ENCODE results near the gene DLX6. TPM values are rescaled to one million over a fixed set of nuclear protein-coding genes. Genes with fewer than 3 reads are reported as not detected.

The DLX6 gene
- total and polyA plus RNA-seq, 3 experiments from 2014 or later: not detected

GRCh38 chr7:97017192-97018125, 12.1 kb downstream of the DLX6 start:
- ChIA-PET POLR2A (no interaction called here), CTCF (interaction anchor here (0.9 kb wide), 1 partner anchor 10 kb away, joined by 3 read pairs; no protein-coding TSS in a partner anchor)
- peaks cover 57% of the 10 kb centered on the region for H3K27me3 ChIP-seq (ENCODE audit: insufficient read depth, low read length, poor library complexity, severe bottlenecking)
- peaks cover 83 to 96% of the 10 kb centered on the region in 2 donors for H3K27me3 Mint-ChIP-seq
- H3K9me3 ChIP-seq (ENCODE audit: low read length): no peaks in the 10 kb centered on the region
- H3K36me3 ChIP-seq (ENCODE audit: insufficient read depth, low read length): no peaks in the 10 kb centered on the region
- no peak overlapping the region for H3K4me3 ChIP-seq (ENCODE audit: low read length)
- H3K4me3 Mint-ChIP-seq: no peak overlapping the region
- H3K27ac Mint-ChIP-seq: no peak overlapping the region
- H3K4me1 Mint-ChIP-seq: peaks cover 12 to 26% (median 15%) of the 10 kb centered on the region in 3 donors
- no peak overlapping the region for H3K27ac ChIP-seq (ENCODE audit: low read depth, low read length)
- H3K9me3 Mint-ChIP-seq: peaks cover 0 to 13% (median 3%) of the 10 kb centered on the region in 5 donors
- H3K4me1 ChIP-seq (ENCODE audit: insufficient read depth, low read length): no peaks in the 10 kb centered on the region
- no peak for DNase-seq
- H3K36me3 Mint-ChIP-seq: peaks cover 0 to 2% (median 0%) of the 10 kb centered on the region in 3 donors

- Histone ChIP-seq H3K4me1 (ENCODE audit: insufficient read depth, low read length) (no peaks in the 10 kb centered on the region), H3K4me3 (ENCODE audit: low read length) (no peak overlapping the region), H3K27me3 (ENCODE audit: insufficient read depth, low read length, poor library complexity, severe bottlenecking) (peaks cover 57% of the 10 kb centered on the region), H3K9me3 (ENCODE audit: low read length) (no peaks in the 10 kb centered on the region), H3K27ac (ENCODE audit: low read depth, low read length) (no peak overlapping the region), H3K36me3 (ENCODE audit: insufficient read depth, low read length) (no peaks in the 10 kb centered on the region)
- Mint-ChIP-seq H3K36me3 (peaks cover 0 to 2% (median 0%) of the 10 kb centered on the region in 3 donors), H3K4me1 (peaks cover 15 to 32% (median 22%) of the 10 kb centered on the region in 3 donors), H3K27ac (no peak overlapping the region), H3K9me3 (peaks cover 0 to 15% (median 3%) of the 10 kb centered on the region in 5 donors), H3K4me3 (no peak overlapping the region), H3K27me3 (peaks cover 83 to 96% of the 10 kb centered on the region in 2 donors)
- ChIA-PET POLR2A (no interaction called here), CTCF (interaction anchor here (0.9 kb wide), 1 partner anchor 9 kb away, joined by 3 read pairs; no protein-coding TSS in a partner anchor)
- DNase-seq: no peak
These were observed 12.8 kb downstream of the DLX6 start for GRCh38 chr7:97018126-97018601.

- Histone ChIP-seq H3K27me3 (ENCODE audit: insufficient read depth, low read length, poor library complexity, severe bottlenecking) (peaks cover 58% of the 10 kb centered on the region), H3K36me3 (ENCODE audit: insufficient read depth, low read length) (no peaks in the 10 kb centered on the region), H3K4me3 (ENCODE audit: low read length) (no peak overlapping the region), H3K4me1 (ENCODE audit: insufficient read depth, low read length) (no peaks in the 10 kb centered on the region), H3K9me3 (ENCODE audit: low read length) (no peaks in the 10 kb centered on the region), H3K27ac (ENCODE audit: low read depth, low read length) (no peak overlapping the region)
- Mint-ChIP-seq H3K4me3 (no peak overlapping the region), H3K36me3 (peaks cover 0 to 2% (median 0%) of the 10 kb centered on the region in 3 donors), H3K4me1 (peaks cover 15 to 37% (median 24%) of the 10 kb centered on the region in 3 donors), H3K9me3 (peaks cover 0 to 10% (median 2%) of the 10 kb centered on the region in 5 donors), H3K27me3 (peaks cover 80 to 96% of the 10 kb centered on the region in 2 donors), H3K27ac (no peak overlapping the region)
- ChIA-PET POLR2A (no interaction called here), CTCF (interaction anchor here (1.3 kb wide), 1 partner anchor 9 kb away, joined by 3 read pairs; no protein-coding TSS in a partner anchor)
- no peak for DNase-seq
These were observed 13.6 kb downstream of the DLX6 start for GRCh38 chr7:97018791-97019531.

GRCh38 chr7:97019710-97020225, 14.4 kb downstream of the DLX6 start:
- Histone ChIP-seq H3K36me3 (ENCODE audit: insufficient read depth, low read length) (no peaks in the 10 kb centered on the region), H3K4me3 (ENCODE audit: low read length) (no peak overlapping the region), H3K4me1 (ENCODE audit: insufficient read depth, low read length) (no peaks in the 10 kb centered on the region), H3K9me3 (ENCODE audit: low read length) (no peaks in the 10 kb centered on the region), H3K27ac (ENCODE audit: low read depth, low read length) (no peak overlapping the region), H3K27me3 (ENCODE audit: insufficient read depth, low read length, poor library complexity, severe bottlenecking) (peaks cover 58% of the 10 kb centered on the region)
- Mint-ChIP-seq H3K9me3 (peaks cover 0 to 9% (median 2%) of the 10 kb centered on the region in 5 donors), H3K4me1 (peaks cover 20 to 43% (median 32%) of the 10 kb centered on the region in 3 donors), H3K36me3 (no peaks in the 10 kb centered on the region), H3K27ac (no peak overlapping the region), H3K27me3 (peaks cover 81 to 96% of the 10 kb centered on the region in 2 donors), H3K4me3 (no peak overlapping the region)
- DNase-seq: no peak
- POLR2A ChIA-PET: no interaction called here
- CTCF ChIA-PET: interaction anchor here (1.3 kb wide), 1 partner anchor 8 kb away, joined by 3 read pairs; no protein-coding TSS in a partner anchor

GRCh38 chr7:97020601-97020995, 15.2 kb downstream of the DLX6 start:
- no peak for DNase-seq
- ChIA-PET POLR2A (no interaction called here), CTCF (interaction anchor here (1.3 kb wide), 1 partner anchor 1104 kb away, joined by 5 read pairs; no protein-coding TSS in a partner anchor)
- H3K27ac Mint-ChIP-seq: peak overlapping the region in 1 of 8 donors; percentile 40
- no peak overlapping the region for H3K4me3 Mint-ChIP-seq
- H3K27me3 Mint-ChIP-seq: peaks cover 78 to 95% of the 10 kb centered on the region in 2 donors
- peaks cover 2% of the 10 kb centered on the region for H3K4me1 ChIP-seq (ENCODE audit: insufficient read depth, low read length)
- peaks cover 23 to 44% (median 37%) of the 10 kb centered on the region in 3 donors for H3K4me1 Mint-ChIP-seq
- peaks cover 0 to 9% (median 2%) of the 10 kb centered on the region in 5 donors for H3K9me3 Mint-ChIP-seq
- H3K36me3 Mint-ChIP-seq: no peaks in the 10 kb centered on the region
- H3K36me3 ChIP-seq (ENCODE audit: insufficient read depth, low read length): no peaks in the 10 kb centered on the region
- H3K9me3 ChIP-seq (ENCODE audit: low read length): no peaks in the 10 kb centered on the region
- no peak overlapping the region for H3K27ac ChIP-seq (ENCODE audit: low read depth, low read length)
- peaks cover 60% of the 10 kb centered on the region for H3K27me3 ChIP-seq (ENCODE audit: insufficient read depth, low read length, poor library complexity, severe bottlenecking)
- no peak overlapping the region for H3K4me3 ChIP-seq (ENCODE audit: low read length)

- Histone ChIP-seq H3K9me3 (ENCODE audit: low read length) (no peaks in the 10 kb centered on the region), H3K27ac (ENCODE audit: low read depth, low read length) (no peak overlapping the region), H3K27me3 (ENCODE audit: insufficient read depth, low read length, poor library complexity, severe bottlenecking) (peaks cover 62% of the 10 kb centered on the region)
These were observed 15.8 kb downstream of the DLX6 start for GRCh38 chr7:97020996-97021746.

More at GRCh38 chr7:97020996-97021746, 15.8 kb downstream of the DLX6 start:
- H3K27me3 Mint-ChIP-seq: peaks cover 79 to 95% of the 10 kb centered on the region in 2 donors
- no peak overlapping the region for H3K4me3 ChIP-seq (ENCODE audit: low read length)
- H3K9me3 Mint-ChIP-seq: peaks cover 0 to 9% (median 2%) of the 10 kb centered on the region in 5 donors
- no peaks in the 10 kb centered on the region for H3K36me3 Mint-ChIP-seq
- DNase-seq: no peak
- H3K4me3 Mint-ChIP-seq: peak overlapping the region in 1 of 7 donors; percentile 11
- H3K4me1 Mint-ChIP-seq: peaks cover 29 to 49% (median 43%) of the 10 kb centered on the region in 3 donors
- no peaks in the 10 kb centered on the region for H3K36me3 ChIP-seq (ENCODE audit: insufficient read depth, low read length)
- no peak overlapping the region for H3K27ac Mint-ChIP-seq
- ChIA-PET CTCF (interaction anchor here (0.5 to 1.3 kb wide), 2 partner anchors 568 to 1105 kb away, joined by 3 to 5 read pairs; no protein-coding TSS in a partner anchor), POLR2A (interaction anchor here (0.5 kb wide), 1 partner anchor 599 kb away, joined by 4 read pairs; no protein-coding TSS in a partner anchor)
- H3K4me1 ChIP-seq (ENCODE audit: insufficient read depth, low read length): peaks cover 7% of the 10 kb centered on the region
